Measurements from ENCODE around the gene PPP1R12C.

PPP1R12C gene

DNA sequence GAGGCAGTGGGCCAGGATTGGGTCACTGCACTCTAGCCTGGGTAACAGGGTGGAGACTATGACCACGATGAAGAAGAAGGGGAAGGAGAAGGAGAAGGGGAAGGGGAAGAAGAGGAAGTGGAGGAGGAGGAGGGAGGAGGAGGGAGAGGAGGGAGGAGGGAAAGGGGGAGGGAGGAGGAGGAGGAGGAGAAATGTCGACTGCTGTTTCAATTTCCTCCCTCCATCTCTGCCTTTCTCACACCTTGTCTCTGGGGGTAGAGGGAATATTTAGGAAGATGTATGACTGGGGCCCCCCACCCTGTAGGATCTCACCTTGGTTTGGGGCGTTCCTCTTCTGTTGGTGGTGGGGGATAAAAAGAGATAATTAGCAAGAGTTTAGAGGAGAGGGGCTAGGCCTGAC lies 27.8 kb upstream of the PPP1R12C start:
- no peak for DNase-seq (ENCODE audit: low read depth)
- no peak overlapping the region for H3K4me3 ChIP-seq (replicated peaks; ENCODE audit: low read depth, low read length)
- TF ChIP-seq, protein P1, sequence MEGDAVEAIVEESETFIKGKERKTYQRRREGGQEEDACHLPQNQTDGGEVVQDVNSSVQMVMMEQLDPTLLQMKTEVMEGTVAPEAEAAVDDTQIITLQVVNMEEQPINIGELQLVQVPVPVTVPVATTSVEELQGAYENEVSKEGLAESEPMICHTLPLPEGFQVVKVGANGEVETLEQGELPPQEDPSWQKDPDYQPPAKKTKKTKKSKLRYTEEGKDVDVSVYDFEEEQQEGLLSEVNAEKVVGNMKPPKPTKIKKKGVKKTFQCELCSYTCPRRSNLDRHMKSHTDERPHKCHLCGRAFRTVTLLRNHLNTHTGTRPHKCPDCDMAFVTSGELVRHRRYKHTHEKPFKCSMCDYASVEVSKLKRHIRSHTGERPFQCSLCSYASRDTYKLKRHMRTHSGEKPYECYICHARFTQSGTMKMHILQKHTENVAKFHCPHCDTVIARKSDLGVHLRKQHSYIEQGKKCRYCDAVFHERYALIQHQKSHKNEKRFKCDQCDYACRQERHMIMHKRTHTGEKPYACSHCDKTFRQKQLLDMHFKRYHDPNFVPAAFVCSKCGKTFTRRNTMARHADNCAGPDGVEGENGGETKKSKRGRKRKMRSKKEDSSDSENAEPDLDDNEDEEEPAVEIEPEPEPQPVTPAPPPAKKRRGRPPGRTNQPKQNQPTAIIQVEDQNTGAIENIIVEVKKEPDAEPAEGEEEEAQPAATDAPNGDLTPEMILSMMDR (IDR thresholded peaks at IDR 0.05; ENCODE audit: low read length, missing control alignments): no peak

DNA sequence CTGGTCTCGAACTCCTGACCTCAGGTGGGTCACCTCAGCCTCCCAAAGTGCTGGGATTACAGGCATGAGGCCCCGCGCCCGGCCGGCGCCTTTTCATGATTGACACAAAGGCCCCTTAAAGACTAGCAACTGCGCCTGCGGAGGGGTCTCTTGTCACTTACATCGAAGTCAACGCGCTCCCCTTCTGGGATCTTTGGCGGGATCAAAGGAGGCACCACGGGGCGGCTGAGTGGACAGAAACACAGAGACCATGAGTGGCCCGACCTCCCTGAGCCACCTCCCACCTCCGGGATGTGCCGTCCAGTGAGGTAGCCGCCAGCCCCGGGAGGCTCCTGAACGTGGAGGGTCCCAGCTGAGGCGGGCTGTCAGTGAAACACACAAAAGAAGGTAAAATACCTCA lies 24.3 kb upstream of the PPP1R12C start:
- TF ChIP-seq, protein P1 (IDR thresholded peaks at IDR 0.05; ENCODE audit: low read length, missing control alignments): no peak
- DNase-seq (ENCODE audit: low read depth): no peak
- H3K4me3 ChIP-seq (replicated peaks; ENCODE audit: low read depth, low read length): no peak overlapping the region

DNA sequence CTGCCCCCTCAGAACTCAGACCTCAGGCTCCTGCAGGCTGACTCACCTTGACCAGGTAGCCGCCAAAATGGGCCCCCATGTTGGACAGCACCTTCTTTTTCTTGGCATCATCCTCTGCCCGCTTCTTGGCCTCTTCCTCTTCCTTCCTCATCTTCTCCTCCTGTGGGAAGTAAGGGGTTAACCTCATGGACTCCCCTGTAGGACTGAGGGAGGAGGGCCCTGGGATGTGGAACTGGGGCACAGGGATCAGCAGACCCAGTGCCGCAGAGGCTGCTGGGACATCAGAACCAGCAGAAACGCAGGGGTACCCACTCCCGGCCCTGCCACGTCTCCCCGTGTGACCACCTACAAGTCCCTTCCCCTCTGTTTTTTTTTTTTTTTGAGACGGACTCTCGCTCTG lies 20.5 kb upstream of the PPP1R12C start:
- H3K4me3 ChIP-seq (replicated peaks; ENCODE audit: low read depth, low read length): no peak overlapping the region
- DNase-seq (ENCODE audit: low read depth): no peak
- TF ChIP-seq, protein P1 (IDR thresholded peaks at IDR 0.05; ENCODE audit: low read length, missing control alignments): no peak

DNA sequence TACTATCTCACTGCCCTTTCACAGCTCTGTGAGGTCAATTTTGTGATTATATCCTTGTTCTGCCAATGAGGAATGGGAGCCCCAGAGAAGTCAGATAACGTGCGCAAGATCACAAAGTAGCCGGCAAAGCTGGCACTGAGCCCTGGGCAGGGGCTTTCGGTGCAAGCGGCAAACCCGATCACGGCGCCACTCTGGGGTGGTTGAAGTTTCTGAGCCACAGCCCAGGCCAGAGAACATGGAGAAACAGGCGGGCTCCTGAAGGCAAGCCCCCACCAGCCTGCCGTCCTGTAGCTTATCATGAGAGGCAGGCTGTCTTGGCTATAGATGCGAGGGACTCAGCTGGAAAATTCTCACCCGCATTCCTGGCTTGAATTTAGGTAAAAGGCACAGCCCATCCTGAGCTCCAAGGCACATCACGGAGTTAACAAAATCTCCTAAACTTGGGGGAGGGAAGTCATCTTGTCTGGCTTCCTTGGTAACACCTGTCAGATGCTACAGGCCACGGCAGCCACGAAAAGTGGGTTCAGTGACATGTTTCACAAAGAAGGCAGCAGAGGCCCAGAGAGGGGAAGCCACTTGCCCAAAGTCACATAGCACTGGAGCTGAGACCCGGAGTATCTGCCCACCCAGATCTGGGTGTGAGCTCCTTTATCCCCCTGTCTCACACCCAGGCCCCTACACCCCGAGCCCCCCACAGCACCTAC lies 19.1 kb upstream of the PPP1R12C start:
- DNase-seq (ENCODE audit: low read depth): no peak
- no peak overlapping the region for H3K4me3 ChIP-seq (replicated peaks; ENCODE audit: low read depth, low read length)
- TF ChIP-seq, protein P1 (IDR thresholded peaks at IDR 0.05; ENCODE audit: low read length, missing control alignments): no peak

DNA sequence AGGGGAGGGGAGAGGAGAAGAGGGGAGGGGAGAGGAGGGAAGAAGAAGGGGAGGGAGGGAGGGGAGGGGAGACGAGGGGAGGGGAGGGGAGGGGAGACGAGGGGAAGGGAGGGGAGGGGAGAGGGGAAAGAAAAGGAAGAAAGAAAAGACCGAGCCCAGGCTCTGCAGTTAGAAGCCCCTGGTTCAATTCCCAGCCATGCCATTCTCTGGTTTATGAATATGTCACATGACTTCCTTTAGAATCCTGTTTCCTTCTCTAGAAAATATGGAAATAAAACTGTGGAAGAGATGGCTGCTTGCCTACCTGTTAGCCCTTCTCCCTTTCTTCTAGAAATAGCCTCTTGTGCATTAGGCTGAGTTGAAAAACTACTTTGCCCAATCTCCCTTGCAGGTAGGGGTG lies 17.3 kb upstream of the PPP1R12C start:
- TF ChIP-seq, protein P1 (IDR thresholded peaks at IDR 0.05; ENCODE audit: low read length, missing control alignments): no peak
- no peak overlapping the region for H3K4me3 ChIP-seq (replicated peaks; ENCODE audit: low read depth, low read length)
- DNase-seq (ENCODE audit: low read depth): no peak

DNA sequence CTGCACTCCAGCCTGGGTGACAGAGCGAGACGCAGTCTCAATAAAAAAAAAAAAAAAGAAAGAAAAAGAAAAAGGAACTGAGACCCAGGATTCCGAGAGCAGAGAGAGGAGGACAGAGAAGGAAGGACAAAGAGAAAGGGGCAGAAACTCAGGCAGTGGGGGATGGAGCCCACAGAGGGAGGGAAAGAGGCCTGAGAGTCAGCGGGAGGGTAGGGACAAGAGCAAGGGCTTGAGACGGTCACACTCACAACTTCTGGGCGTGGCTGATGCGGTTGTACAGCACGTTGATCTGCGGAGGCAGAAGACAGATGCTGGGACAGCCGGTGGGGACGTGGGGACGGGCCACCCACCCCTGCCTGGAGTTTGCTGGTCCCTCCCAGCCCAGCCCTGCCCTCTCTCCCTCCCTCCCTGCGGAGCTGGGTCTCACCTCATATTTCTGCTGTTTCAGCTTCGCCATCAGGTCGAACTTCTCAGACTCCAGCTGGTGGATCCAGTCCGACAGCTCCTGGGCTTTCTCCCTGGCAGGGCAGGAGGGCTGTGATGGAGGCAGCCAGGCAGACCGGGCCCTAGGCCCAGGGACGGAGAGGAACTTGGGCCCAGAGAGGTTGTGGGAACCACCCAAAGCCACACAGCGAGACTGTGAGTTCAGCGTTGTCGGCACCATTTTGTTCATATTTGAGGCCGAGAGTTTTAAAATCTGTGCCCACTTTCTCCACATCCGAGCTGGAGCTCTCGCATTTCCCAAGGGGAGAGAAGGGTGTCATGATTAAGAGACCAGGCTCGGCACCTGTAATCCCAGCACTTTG lies 16.4 kb upstream of the PPP1R12C start:
- DNase-seq (ENCODE audit: low read depth): no peak
- H3K4me3 ChIP-seq (replicated peaks; ENCODE audit: low read depth, low read length): no peak overlapping the region
- TF ChIP-seq, protein P1 (IDR thresholded peaks at IDR 0.05; ENCODE audit: low read length, missing control alignments): no peak
